NB4 (cell line): ENCODE measurements around the gene CHD8.

Experiments
- CTCF ChIP-seq: IDR thresholded peaks from one replicate; pipeline ENCODE4 v1.5.1; 2012; ENCODE audit warnings: low read depth, low read length
- MAX ChIP-seq: IDR thresholded peaks from 2 replicates; pipeline ENCODE4 v1.6.1; 2011; ENCODE audit warnings: low read depth, low read length
- MYC ChIP-seq: IDR thresholded peaks from 2 replicates; pipeline ENCODE4 v1.6.1; 2011; ENCODE audit warnings: low read depth, low read length
- POLR2A ChIP-seq: IDR thresholded peaks from 2 replicates; pipeline ENCODE4 v1.6.1; 2011; ENCODE audit warnings: mild to moderate bottlenecking; ENCODE audit not compliant: insufficient read length; ENCODE audit errors: extremely low read depth

- TF ChIP-seq POLR2A (no peak), CTCF (no peak), MAX (no peak), MYC (no peak)
Observed at GRCh38 chr14:21486640-21487087, 30.7 kb upstream of the CHD8 start.
